ENCODE results near the gene PLA2G4A.
"Not testable (repeated sequence)": the region's sequence is repeated elsewhere in the genome, so short reads cannot be mapped to it uniquely, and the experiment has no call there.

Gene PLA2G4A

GRCh38 chr1:186903374-186904136 lies 74.8 kb downstream of the PLA2G4A start:
- CTCF ChIA-PET = interaction anchor here (0.7 kb wide), 1 partner anchor 12 kb away, joined by 4 read pairs; no protein-coding TSS in a partner anchor
- no peak for DNase-seq (ENCODE audit: low spot score)
- no peak overlapping the region for H3K27ac ChIP-seq
- POLR2A ChIA-PET (ENCODE audit: low non-redundant PET) = no interaction called here
- TF ChIP-seq CTCF (conservative IDR thresholded peaks at IDR 0.05; ENCODE audit: low read depth) = no peak

- CTCF ChIA-PET = no interaction called here
- no peak overlapping the region for H3K27ac ChIP-seq
- no peak for TF ChIP-seq CTCF (conservative IDR thresholded peaks at IDR 0.05; ENCODE audit: low read depth)
- no peak for DNase-seq (ENCODE audit: low spot score)
- POLR2A ChIA-PET (ENCODE audit: low non-redundant PET) = no interaction called here
Measured at GRCh38 chr1:186904361-186904760, 75.6 kb downstream of the PLA2G4A start.

GRCh38 chr1:186905561-186905960 lies 76.8 kb downstream of the PLA2G4A start:
- no peak for TF ChIP-seq CTCF (conservative IDR thresholded peaks at IDR 0.05; ENCODE audit: low read depth)
- no peak overlapping the region for H3K27ac ChIP-seq
- POLR2A ChIA-PET (ENCODE audit: low non-redundant PET) = no interaction called here
- CTCF ChIA-PET = interaction anchor here (0.6 kb wide), 1 partner anchor 596 kb away, joined by 4 read pairs; no protein-coding TSS in a partner anchor
- DNase-seq (ENCODE audit: low spot score) = no peak

- no peak overlapping the region for H3K27ac ChIP-seq
- no peak for DNase-seq (ENCODE audit: low spot score)
- TF ChIP-seq CTCF (conservative IDR thresholded peaks at IDR 0.05; ENCODE audit: low read depth) = 0 out of 2 replicates have a peak, but pooled peaks have one; percentile 11
- POLR2A ChIA-PET (ENCODE audit: low non-redundant PET) = no interaction called here
- CTCF ChIA-PET = interaction anchor here (0.8 to 1.3 kb wide), 3 partner anchors 12 to 433 kb away, joined by 3 to 4 read pairs (median 4); no protein-coding TSS in a partner anchor
Measured at GRCh38 chr1:186915555-186915954, 86.8 kb downstream of the PLA2G4A start.

- DNase-seq (ENCODE audit: low spot score); H3K27ac ChIP-seq; POLR2A ChIA-PET (ENCODE audit: low non-redundant PET): not testable (repeated sequence)
- CTCF ChIA-PET = interaction anchor here (0.8 to 1.3 kb wide), 6 partner anchors 11 to 312 kb away, joined by 3 to 7 read pairs (median 4); no protein-coding TSS in a partner anchor
Measured at GRCh38 chr1:186917106-186917786, 88.5 kb downstream of the PLA2G4A start.

- POLR2A ChIA-PET (ENCODE audit: low non-redundant PET); CTCF ChIA-PET; DNase-seq (ENCODE audit: low spot score); H3K27ac ChIP-seq: not testable (repeated sequence)
Measured at GRCh38 chr1:186921386-186921785, 92.6 kb downstream of the PLA2G4A start.

GRCh38 chr1:186922814-186923213 lies 94.1 kb downstream of the PLA2G4A start:
- H3K27ac ChIP-seq; CTCF ChIA-PET; DNase-seq (ENCODE audit: low spot score); POLR2A ChIA-PET (ENCODE audit: low non-redundant PET): not testable (repeated sequence)

- TF ChIP-seq CTCF (conservative IDR thresholded peaks at IDR 0.05; ENCODE audit: low read depth) = no peak
- no peak for DNase-seq (ENCODE audit: low spot score)
- CTCF ChIA-PET = no interaction called here
Measured at GRCh38 chr1:186923486-186923885, 94.7 kb downstream of the PLA2G4A start.

More at GRCh38 chr1:186923486-186923885, 94.7 kb downstream of the PLA2G4A start:
- H3K27ac ChIP-seq = no peak overlapping the region
- POLR2A ChIA-PET (ENCODE audit: low non-redundant PET) = interaction anchor here (0.6 kb wide), 1 partner anchor 104 kb away, joined by 4 read pairs; no protein-coding TSS in a partner anchor
